Astrocyte of the cerebellum (primary cell): Measurements from ENCODE around the gene XRCC4.

Experiments
- DNase-seq: peaks from one replicate; pipeline ENCODE4 v3.0.0-alpha.2; 2011; ENCODE audit warnings: low read depth
- H3K4me3 ChIP-seq: 2 replicates; pipeline ENCODE4 v1.5.1; 2011; ENCODE audit warnings: mild to moderate bottlenecking, low read depth, low read length, moderate library complexity
- CTCF ChIP-seq: IDR thresholded peaks from 2 replicates; pipeline ENCODE4 v1.5.1; 2012; ENCODE audit warnings: low read length, low read depth, moderate library complexity, mild to moderate bottlenecking; ENCODE audit errors: missing control alignments
- in situ Hi-C: cut with HindIII; loops from 2 replicates; pipeline ENCODE4 v1.10.0; 2017; ENCODE audit warnings: low sequenced_read_pairs

The XRCC4 gene

GRCh38 chr5:83362526-83362925 is 285.2 kb downstream of the XRCC4 start:
- in situ Hi-C loops = no loop called here
- no peak overlapping the region for H3K4me3 ChIP-seq
- no peak for DNase-seq
- no peak for TF ChIP-seq CTCF

GRCh38 chr5:83363111-83363885 is 286.0 kb downstream of the XRCC4 start:
- in situ Hi-C loops = no loop called here
- TF ChIP-seq CTCF = no peak
- H3K4me3 ChIP-seq = no peak overlapping the region
- no peak for DNase-seq

- TF ChIP-seq CTCF = no peak
- in situ Hi-C loops = no loop called here
- no peak overlapping the region for H3K4me3 ChIP-seq
- no peak for DNase-seq
Measured at GRCh38 chr5:83363886-83364275, 286.5 kb downstream of the XRCC4 start.

- in situ Hi-C loops = no loop called here
- H3K4me3 ChIP-seq = no peak overlapping the region
- DNase-seq = no peak
- no peak for TF ChIP-seq CTCF
Measured at GRCh38 chr5:83364312-83365299, 287.3 kb downstream of the XRCC4 start.

GRCh38 chr5:83368319-83368718 is 291.0 kb downstream of the XRCC4 start:
- no peak overlapping the region for H3K4me3 ChIP-seq
- DNase-seq = no peak
- in situ Hi-C loops = no loop called here

More at GRCh38 chr5:83368319-83368718, 291.0 kb downstream of the XRCC4 start:
- no peak for TF ChIP-seq CTCF
